ENCODE data around the gene RPS8. TPM values are rescaled to one million over a fixed set of nuclear protein-coding genes. Genes with fewer than 3 reads are reported as not detected.

Gene RPS8
- total and polyA plus RNA-seq, 2 experiments from 2014 or later, result 503 to 2,179 TPM

- DNase-seq (ENCODE audit: low spot score), result peak; percentile 89
- TF ChIP-seq EZH2phosphoT487 (IDR thresholded peaks at IDR 0.05; ENCODE audit: low read depth, severe bottlenecking, unreplicated experiment), result no peak
- peak; percentile 92 for TF ChIP-seq CTCF (IDR thresholded peaks at IDR 0.05; ENCODE audit: poor library complexity)
- Histone ChIP-seq H3K27ac (peak overlapping the region; percentile 75), H3K9me2 (replicated peaks; ENCODE audit: insufficient read depth) (no peaks in the 10 kb centered on the region), H3K4me1 (ENCODE audit: insufficient read depth) (peaks cover 21% of the 10 kb centered on the region), H4K20me1 (ENCODE audit: insufficient read depth, poor library complexity, severe bottlenecking) (no peaks in the 10 kb centered on the region), H3K4me3 (no peak overlapping the region), H3K9me3 (ENCODE audit: low read depth) (no peaks in the 10 kb centered on the region), H3K27me3 (no peaks in the 10 kb centered on the region), H3K79me2 (no peaks in the 10 kb centered on the region), H3K4me2 (peak overlapping the region; percentile 96), H3K36me3 (replicated peaks; ENCODE audit: insufficient read depth, low read depth) (no peaks in the 10 kb centered on the region), H2AFZ (peak overlapping the region; percentile 88)
- WGBS (ENCODE audit: low lambda C conversion rate, missing lambda C conversion rate), result 8% methylated on average over 33 of the region's 49 CpGs
Observed at GRCh38 chr1:44786138-44786840, 10.9 kb downstream of the RPS8 start.

DNA sequence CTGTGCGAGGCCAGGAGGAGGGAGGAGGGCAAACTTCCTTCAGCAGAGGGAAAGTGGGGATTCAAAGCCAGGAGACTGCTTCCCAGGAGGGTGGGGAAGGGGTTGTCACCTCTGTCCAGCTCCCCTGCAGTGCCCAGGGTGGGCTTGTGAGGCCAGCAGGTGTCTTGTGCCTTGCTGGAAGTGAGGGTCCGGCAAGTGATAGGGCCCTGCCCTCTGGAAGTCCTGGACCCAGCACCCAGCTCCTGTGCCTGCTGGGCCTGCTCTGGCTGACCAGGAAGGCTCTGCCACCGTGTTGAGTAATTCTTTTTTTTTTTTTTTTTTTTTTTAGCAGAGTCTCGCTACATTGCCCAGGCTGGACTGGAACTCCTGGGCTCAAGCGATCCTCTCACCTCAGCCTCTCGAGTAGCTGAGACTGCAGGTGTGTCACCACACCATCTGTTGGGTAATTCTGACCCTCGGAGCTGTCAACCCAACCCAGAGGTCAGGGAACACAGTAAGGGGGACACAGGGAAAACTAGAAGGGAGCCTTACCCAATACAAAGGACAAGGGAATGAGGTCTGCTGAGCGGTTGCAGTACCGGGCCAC is 11.6 kb downstream of the RPS8 start:
- 83% methylated on average over 9 of the region's 9 CpGs for WGBS (ENCODE audit: low lambda C conversion rate, missing lambda C conversion rate)
- Histone ChIP-seq H3K79me2 (no peaks in the 10 kb centered on the region), H3K4me2 (peak overlapping the region; percentile 96)

DNA sequence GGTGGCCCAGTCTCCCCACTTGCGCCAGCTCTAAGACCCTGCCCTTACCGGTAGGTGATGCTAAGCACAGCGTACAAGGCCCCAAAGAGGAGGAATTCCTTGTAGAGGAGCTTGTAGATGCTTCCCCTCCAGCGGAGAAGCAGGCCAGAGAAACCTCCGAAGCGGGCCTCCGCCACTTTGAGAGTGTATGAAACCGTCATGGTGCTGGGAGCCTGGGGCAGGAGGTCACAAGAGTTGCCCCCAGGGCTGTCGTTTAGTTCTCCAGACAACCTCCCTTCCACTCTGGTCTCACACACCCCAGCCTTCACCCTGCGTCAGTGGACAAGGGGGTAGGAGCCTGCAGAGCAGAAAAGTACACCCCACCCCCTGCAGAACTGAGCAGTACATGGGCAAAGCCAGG is 12.2 kb downstream of the RPS8 start:
- whole genome bisulfite sequencing (ENCODE audit: low lambda C conversion rate, missing lambda C conversion rate), result 94% methylated on average over 10 of the region's 10 CpGs
- H2AFZ ChIP-seq, result no peak overlapping the region
- TF ChIP-seq CTCF (IDR thresholded peaks at IDR 0.05; ENCODE audit: poor library complexity) (no peak), EZH2 (IDR thresholded peaks at IDR 0.05; ENCODE audit: borderline replicate concordance) (no peak), EZH2phosphoT487 (IDR thresholded peaks at IDR 0.05; ENCODE audit: low read depth, severe bottlenecking, unreplicated experiment) (no peak)

More for the DNA sequence above, 11.6 kb downstream of the RPS8 start:
- no peak for TF ChIP-seq EZH2 (IDR thresholded peaks at IDR 0.05; ENCODE audit: borderline replicate concordance)
- TF ChIP-seq CTCF (IDR thresholded peaks at IDR 0.05; ENCODE audit: poor library complexity), result no peak
- TF ChIP-seq EZH2phosphoT487 (IDR thresholded peaks at IDR 0.05; ENCODE audit: low read depth, severe bottlenecking, unreplicated experiment), result no peak
- peaks cover 21% of the 10 kb centered on the region for H3K4me1 ChIP-seq (ENCODE audit: insufficient read depth)
- no peaks in the 10 kb centered on the region for H4K20me1 ChIP-seq (ENCODE audit: insufficient read depth, poor library complexity, severe bottlenecking)
- no peaks in the 10 kb centered on the region for H3K27me3 ChIP-seq
- no peaks in the 10 kb centered on the region for H3K9me3 ChIP-seq (ENCODE audit: low read depth)
- H3K27ac ChIP-seq, result peak overlapping the region; percentile 75
- no peak overlapping the region for H3K4me3 ChIP-seq
- peak overlapping the region; percentile 88 for H2AFZ ChIP-seq
- no peaks in the 10 kb centered on the region for H3K36me3 ChIP-seq (replicated peaks; ENCODE audit: insufficient read depth, low read depth)
- no peaks in the 10 kb centered on the region for H3K9me2 ChIP-seq (replicated peaks; ENCODE audit: insufficient read depth)
- DNase-seq (ENCODE audit: low spot score), result no peak

More for the DNA sequence above, 12.2 kb downstream of the RPS8 start:
- DNase-seq (ENCODE audit: low spot score), result no peak
- H3K4me3 ChIP-seq, result no peak overlapping the region
- H3K79me2 ChIP-seq, result no peaks in the 10 kb centered on the region
- no peak overlapping the region for H3K27ac ChIP-seq
- no peaks in the 10 kb centered on the region for H4K20me1 ChIP-seq (ENCODE audit: insufficient read depth, poor library complexity, severe bottlenecking)
- H3K9me3 ChIP-seq (ENCODE audit: low read depth), result no peaks in the 10 kb centered on the region
- H3K4me1 ChIP-seq (ENCODE audit: insufficient read depth), result peaks cover 21% of the 10 kb centered on the region
- no peaks in the 10 kb centered on the region for H3K9me2 ChIP-seq (replicated peaks; ENCODE audit: insufficient read depth)
- H3K36me3 ChIP-seq (replicated peaks; ENCODE audit: insufficient read depth, low read depth), result no peaks in the 10 kb centered on the region
- no peaks in the 10 kb centered on the region for H3K27me3 ChIP-seq
- no peak overlapping the region for H3K4me2 ChIP-seq
